ENCODE measurements around the gene HIBCH. TPM values are rescaled to one million over a fixed set of nuclear protein-coding genes. Genes with fewer than 3 reads are reported as not detected.
"Not testable (repeated sequence)": the region's sequence is repeated elsewhere in the genome, so short reads cannot be mapped to it uniquely, and the experiment has no call there.

HIBCH gene
- total RNA-seq, 1 donor from 2014 or later: 16.3 TPM

DNA sequence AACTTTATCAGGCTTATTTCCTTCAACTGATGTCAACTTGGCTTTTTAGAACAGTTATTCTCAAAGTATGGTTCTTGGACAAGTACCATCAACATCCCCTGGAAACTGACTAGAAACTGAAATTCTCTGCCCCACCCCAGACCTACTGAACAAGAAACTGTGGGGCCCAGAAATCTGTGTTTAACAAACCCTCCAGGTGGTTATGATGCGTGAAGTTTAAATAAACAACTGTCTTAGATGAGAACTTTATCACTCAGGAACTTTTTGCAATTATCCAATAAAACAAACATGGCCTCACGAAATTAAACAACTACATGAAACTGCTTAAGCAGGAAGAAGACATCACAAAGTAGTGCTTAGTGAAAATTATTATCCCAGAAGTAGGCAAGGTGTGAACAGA lies 4.4 kb downstream of the HIBCH start:
- no peak overlapping the region for H3K27ac ChIP-seq (ENCODE audit: low read depth, low read length)
- H3K36me3 Mint-ChIP-seq (ENCODE audit: low read depth, unreplicated experiment): no peaks in the 10 kb centered on the region

DNA sequence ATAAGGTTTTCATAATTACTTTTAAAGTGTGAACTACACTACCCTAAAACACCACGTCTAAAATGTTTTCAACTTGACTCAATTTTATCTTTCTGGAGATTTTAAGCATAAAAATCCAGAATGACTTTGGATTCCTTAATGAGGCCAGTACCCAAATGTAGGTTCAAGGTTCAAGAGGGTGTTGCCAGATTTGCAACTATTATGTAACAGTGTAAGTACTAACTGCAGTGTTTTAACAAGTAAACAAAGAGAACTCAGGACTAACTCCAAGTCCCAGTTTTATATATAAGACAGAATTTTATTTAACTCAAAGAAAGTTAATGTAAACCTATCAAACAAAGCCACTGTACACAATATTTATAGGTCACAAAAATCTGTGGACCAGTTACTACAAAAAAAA lies 5.7 kb downstream of the HIBCH start:
- Mint-ChIP-seq H3K27me3 (ENCODE audit: low read depth, unreplicated experiment) (no peaks in the 10 kb centered on the region), H3K9me3 (ENCODE audit: unreplicated experiment) (no peaks in the 10 kb centered on the region), H3K4me1 (ENCODE audit: low read depth, unreplicated experiment) (no peaks in the 10 kb centered on the region), H3K4me3 (ENCODE audit: unreplicated experiment) (no peak overlapping the region), H3K36me3 (ENCODE audit: low read depth, unreplicated experiment) (peaks cover 3% of the 10 kb centered on the region), H3K27ac (ENCODE audit: unreplicated experiment) (no peak overlapping the region)
- Histone ChIP-seq H3K79me2 (ENCODE audit: insufficient read depth, low read length) (peaks cover 35% of the 10 kb centered on the region), H3K27me3 (ENCODE audit: insufficient read depth, low read length) (no peaks in the 10 kb centered on the region), H3K36me3 (ENCODE audit: insufficient read depth, low read length) (peaks cover 3% of the 10 kb centered on the region), H3K9me3 (ENCODE audit: insufficient read depth, low read depth, low read length) (no peaks in the 10 kb centered on the region), H3K4me2 (ENCODE audit: low read length) (no peak overlapping the region), H3K4me1 (ENCODE audit: insufficient read depth, low read length) (peaks cover 10% of the 10 kb centered on the region), H4K20me1 (ENCODE audit: insufficient read depth, low read length) (peaks cover 8% of the 10 kb centered on the region), H3K9ac (ENCODE audit: low read length) (no peak overlapping the region), H3K4me3 (ENCODE audit: insufficient read depth, low read depth, low read length) (no peak overlapping the region), H3K27ac (ENCODE audit: low read depth, low read length) (no peak overlapping the region), H2AFZ (ENCODE audit: low read depth, low read length) (no peak overlapping the region)
- TF ChIP-seq CTCF (IDR thresholded peaks at IDR 0.05; ENCODE audit: insufficient read depth, low read depth, low read length) (no peak), EZH2 (IDR thresholded peaks at IDR 0.05; ENCODE audit: insufficient read depth, low read length) (no peak)
- no peak for DNase-seq (ENCODE audit: low read depth)
- FAIRE-seq: no peak

More for the DNA sequence above, 4.4 kb downstream of the HIBCH start:
- DNase-seq (ENCODE audit: low read depth): no peak
- no peak for FAIRE-seq
- Histone ChIP-seq H3K4me1 (ENCODE audit: insufficient read depth, low read length) (peaks cover 10% of the 10 kb centered on the region), H3K36me3 (ENCODE audit: insufficient read depth, low read length) (peaks cover 3% of the 10 kb centered on the region), H3K4me2 (ENCODE audit: low read length) (peak overlapping the region; percentile 13), H3K9me3 (ENCODE audit: insufficient read depth, low read depth, low read length) (no peaks in the 10 kb centered on the region), H4K20me1 (ENCODE audit: insufficient read depth, low read length) (peaks cover 8% of the 10 kb centered on the region), H3K79me2 (ENCODE audit: insufficient read depth, low read length) (peaks cover 39% of the 10 kb centered on the region), H3K9ac (ENCODE audit: low read length) (no peak overlapping the region), H3K27me3 (ENCODE audit: insufficient read depth, low read length) (no peaks in the 10 kb centered on the region), H3K4me3 (ENCODE audit: insufficient read depth, low read depth, low read length) (no peak overlapping the region), H2AFZ (ENCODE audit: low read depth, low read length) (no peak overlapping the region)
- Mint-ChIP-seq H3K9me3 (ENCODE audit: unreplicated experiment) (no peaks in the 10 kb centered on the region), H3K27ac (ENCODE audit: unreplicated experiment) (no peak overlapping the region), H3K27me3 (ENCODE audit: low read depth, unreplicated experiment) (no peaks in the 10 kb centered on the region), H3K4me3 (ENCODE audit: unreplicated experiment) (no peak overlapping the region), H3K4me1 (ENCODE audit: low read depth, unreplicated experiment) (peaks cover 1% of the 10 kb centered on the region)
- TF ChIP-seq CTCF (IDR thresholded peaks at IDR 0.05; ENCODE audit: insufficient read depth, low read depth, low read length) (no peak), EZH2 (IDR thresholded peaks at IDR 0.05; ENCODE audit: insufficient read depth, low read length) (no peak)

DNA sequence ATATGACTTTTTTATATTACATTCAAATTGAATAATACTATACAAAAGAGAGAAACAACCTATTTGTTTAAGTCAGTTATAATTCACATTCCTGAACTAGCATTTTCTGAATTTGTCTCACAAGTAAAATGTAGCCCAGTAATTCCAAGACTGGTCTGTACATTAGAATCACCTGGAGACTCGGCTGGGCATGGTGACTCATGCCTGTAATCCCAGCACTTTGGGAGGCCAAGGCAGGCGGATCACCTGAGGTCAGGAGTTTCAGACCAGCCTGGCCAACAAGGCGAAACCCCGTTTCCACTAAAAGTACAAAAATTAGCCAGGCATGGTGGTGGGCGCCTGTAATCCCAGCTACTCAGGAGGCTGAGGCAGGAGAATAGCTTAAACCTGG lies 7.0 kb downstream of the HIBCH start:
- H3K4me1 ChIP-seq (ENCODE audit: insufficient read depth, low read length); H3K4me2 ChIP-seq (ENCODE audit: low read length); H3K27me3 Mint-ChIP-seq (ENCODE audit: low read depth, unreplicated experiment); H3K27me3 ChIP-seq (ENCODE audit: insufficient read depth, low read length); H3K4me3 ChIP-seq (ENCODE audit: insufficient read depth, low read depth, low read length); H3K27ac ChIP-seq (ENCODE audit: low read depth, low read length); H3K27ac Mint-ChIP-seq (ENCODE audit: unreplicated experiment); H4K20me1 ChIP-seq (ENCODE audit: insufficient read depth, low read length); H3K9me3 ChIP-seq (ENCODE audit: insufficient read depth, low read depth, low read length); H3K36me3 Mint-ChIP-seq (ENCODE audit: low read depth, unreplicated experiment); H3K4me3 Mint-ChIP-seq (ENCODE audit: unreplicated experiment); H3K9ac ChIP-seq (ENCODE audit: low read length); H3K4me1 Mint-ChIP-seq (ENCODE audit: low read depth, unreplicated experiment); H2AFZ ChIP-seq (ENCODE audit: low read depth, low read length); FAIRE-seq; H3K36me3 ChIP-seq (ENCODE audit: insufficient read depth, low read length); DNase-seq (ENCODE audit: low read depth); H3K9me3 Mint-ChIP-seq (ENCODE audit: unreplicated experiment): not testable (repeated sequence)
- peaks cover 24% of the 10 kb centered on the region for H3K79me2 ChIP-seq (ENCODE audit: insufficient read depth, low read length)

Data from astrocyte (in vitro differentiated cells and primary cell).